Brain microvascular endothelial cell (primary cell): ENCODE results near the gene DKK3.

Source experiments
- DNase-seq: peaks from one replicate; pipeline ENCODE4 v3.0.0-alpha.2; 2020
- H3K27ac ChIP-seq: fragments of 250-450 bp; sonication (Bioruptor Pico); 2 replicates; pipeline ENCODE4 v1.5.1; 2020; ENCODE audit warnings: mild to moderate bottlenecking, moderate library complexity
- H3K27me3 ChIP-seq: fragments of 250-450 bp; sonication (Bioruptor Pico); replicated peaks from 2 replicates; pipeline ENCODE4 v1.5.1; 2020; ENCODE audit warnings: mild to moderate bottlenecking
- H3K36me3 ChIP-seq: fragments of 250-450 bp; sonication (Bioruptor Pico); replicated peaks from 2 replicates; pipeline ENCODE4 v1.5.1; 2020; ENCODE audit warnings: mild to moderate bottlenecking
- H3K4me3 ChIP-seq: 2 replicates; pipeline ENCODE4 v1.5.1; 2011; ENCODE audit warnings: low read depth, mild to moderate bottlenecking, control low read depth, low read length, moderate library complexity
- in situ Hi-C: cut with HindIII; loops from 2 replicates; pipeline ENCODE4 v1.10.0; 2017; ENCODE audit warnings: low sequenced_read_pairs, low pct_ligation_motif_present
- TF ChIP-seq, protein P1 (sequence below): IDR thresholded peaks from 2 replicates; pipeline ENCODE4 v1.5.1; 2011; ENCODE audit warnings: low read depth, mild to moderate bottlenecking, moderate library complexity, low read length, control low read depth, inconsistent platforms; ENCODE audit errors: missing control alignments

Gene DKK3

DNA sequence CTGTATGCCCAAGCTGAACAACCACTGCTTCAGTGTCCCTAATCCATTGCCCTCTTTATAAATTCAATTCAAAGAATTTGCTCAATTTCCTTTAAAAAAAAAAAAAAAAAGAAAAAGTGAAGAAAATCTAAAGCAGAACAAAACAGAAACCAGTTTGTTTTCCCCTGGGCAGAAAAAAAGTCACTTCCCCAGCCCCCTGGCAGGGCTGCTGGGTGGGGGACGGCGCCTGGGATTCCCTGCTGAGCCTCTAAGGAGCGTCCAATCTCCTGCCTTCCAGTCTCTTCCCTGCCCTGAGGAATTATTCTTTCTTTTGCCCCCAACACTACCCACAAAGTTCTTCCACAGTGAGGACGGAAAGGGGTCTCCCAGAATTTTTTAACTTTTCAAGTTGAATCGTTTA is 23.9 kb downstream of the DKK3 start:
- Histone ChIP-seq H3K27ac (peak overlapping the region; percentile 37), H3K36me3 (no peaks in the 10 kb centered on the region), H3K4me3 (no peak overlapping the region), H3K27me3 (no peaks in the 10 kb centered on the region)
- in situ Hi-C loops = no loop called here
- no peak for DNase-seq
- TF ChIP-seq, protein P1, sequence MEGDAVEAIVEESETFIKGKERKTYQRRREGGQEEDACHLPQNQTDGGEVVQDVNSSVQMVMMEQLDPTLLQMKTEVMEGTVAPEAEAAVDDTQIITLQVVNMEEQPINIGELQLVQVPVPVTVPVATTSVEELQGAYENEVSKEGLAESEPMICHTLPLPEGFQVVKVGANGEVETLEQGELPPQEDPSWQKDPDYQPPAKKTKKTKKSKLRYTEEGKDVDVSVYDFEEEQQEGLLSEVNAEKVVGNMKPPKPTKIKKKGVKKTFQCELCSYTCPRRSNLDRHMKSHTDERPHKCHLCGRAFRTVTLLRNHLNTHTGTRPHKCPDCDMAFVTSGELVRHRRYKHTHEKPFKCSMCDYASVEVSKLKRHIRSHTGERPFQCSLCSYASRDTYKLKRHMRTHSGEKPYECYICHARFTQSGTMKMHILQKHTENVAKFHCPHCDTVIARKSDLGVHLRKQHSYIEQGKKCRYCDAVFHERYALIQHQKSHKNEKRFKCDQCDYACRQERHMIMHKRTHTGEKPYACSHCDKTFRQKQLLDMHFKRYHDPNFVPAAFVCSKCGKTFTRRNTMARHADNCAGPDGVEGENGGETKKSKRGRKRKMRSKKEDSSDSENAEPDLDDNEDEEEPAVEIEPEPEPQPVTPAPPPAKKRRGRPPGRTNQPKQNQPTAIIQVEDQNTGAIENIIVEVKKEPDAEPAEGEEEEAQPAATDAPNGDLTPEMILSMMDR = no peak

DNA sequence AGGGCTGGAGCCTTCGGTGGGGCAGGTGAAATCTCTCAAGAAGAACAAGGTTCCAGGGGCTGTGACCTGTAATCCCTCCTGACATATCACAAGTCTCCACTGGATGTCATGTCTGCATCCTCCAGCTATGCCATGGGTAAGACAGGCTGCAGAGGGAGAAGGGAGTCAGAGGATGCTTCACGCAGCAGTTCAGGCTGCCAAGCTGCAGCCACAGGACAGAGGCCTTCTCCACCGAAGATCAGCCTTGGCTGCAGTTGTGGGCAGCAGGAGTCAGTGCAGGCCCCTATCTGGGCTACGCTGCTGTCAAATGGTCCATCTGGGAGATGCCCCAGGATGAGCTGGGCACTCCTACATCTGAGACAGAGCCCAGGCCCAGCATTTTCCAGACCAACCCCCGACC is 25.0 kb downstream of the DKK3 start:
- no peak for DNase-seq
- TF ChIP-seq, protein P1 = no peak
- Histone ChIP-seq H3K4me3 (no peak overlapping the region), H3K27me3 (no peaks in the 10 kb centered on the region), H3K36me3 (no peaks in the 10 kb centered on the region), H3K27ac (no peak overlapping the region)
- in situ Hi-C loops = no loop called here

DNA sequence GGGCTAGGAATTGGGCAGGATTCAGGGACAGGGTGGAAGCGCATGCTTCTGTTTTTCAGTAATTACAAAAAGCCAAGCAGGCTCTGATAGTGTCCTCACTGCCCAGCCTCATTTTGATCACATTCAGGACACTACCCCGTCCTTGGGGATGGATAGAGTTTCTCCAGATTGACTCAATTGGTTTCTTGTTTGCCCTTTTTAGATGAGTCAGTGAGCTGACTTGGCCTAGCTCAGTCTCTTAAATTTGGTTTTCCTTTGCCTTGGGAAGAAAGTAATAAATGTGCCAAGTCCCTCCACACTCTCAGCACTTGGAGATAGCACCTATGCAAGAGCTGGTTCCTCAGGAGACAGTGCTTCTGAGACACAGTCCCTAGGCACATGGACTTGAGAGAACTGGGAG is 25.5 kb downstream of the DKK3 start:
- Histone ChIP-seq H3K27me3 (no peaks in the 10 kb centered on the region), H3K4me3 (no peak overlapping the region), H3K36me3 (no peaks in the 10 kb centered on the region), H3K27ac (no peak overlapping the region)
- no peak for DNase-seq
- in situ Hi-C loops = no loop called here
- TF ChIP-seq, protein P1 = no peak

DNA sequence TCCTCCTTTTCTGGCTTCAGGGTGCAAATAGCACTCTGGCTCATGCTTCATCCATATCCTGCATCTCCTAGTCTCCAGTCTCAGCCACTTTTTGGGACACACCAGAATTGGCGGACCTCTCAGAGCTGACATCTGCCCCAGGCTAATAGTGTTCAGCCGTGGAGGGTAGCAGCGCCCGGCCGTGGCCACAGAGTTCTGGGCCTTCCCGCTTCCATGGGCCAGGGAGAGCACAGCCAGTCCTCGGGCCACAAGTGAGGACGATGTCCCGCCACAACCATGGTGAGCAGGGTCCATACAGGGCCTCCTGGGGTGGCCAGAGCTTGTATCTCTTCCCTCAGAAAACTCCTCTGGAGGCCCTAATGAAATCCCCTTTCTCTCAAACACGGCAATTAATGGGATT is 26.0 kb downstream of the DKK3 start:
- Histone ChIP-seq H3K27me3 (no peaks in the 10 kb centered on the region), H3K27ac (no peak overlapping the region), H3K36me3 (no peaks in the 10 kb centered on the region), H3K4me3 (no peak overlapping the region)
- TF ChIP-seq, protein P1 = no peak
- no peak for DNase-seq
- in situ Hi-C loops = no loop called here

DNA sequence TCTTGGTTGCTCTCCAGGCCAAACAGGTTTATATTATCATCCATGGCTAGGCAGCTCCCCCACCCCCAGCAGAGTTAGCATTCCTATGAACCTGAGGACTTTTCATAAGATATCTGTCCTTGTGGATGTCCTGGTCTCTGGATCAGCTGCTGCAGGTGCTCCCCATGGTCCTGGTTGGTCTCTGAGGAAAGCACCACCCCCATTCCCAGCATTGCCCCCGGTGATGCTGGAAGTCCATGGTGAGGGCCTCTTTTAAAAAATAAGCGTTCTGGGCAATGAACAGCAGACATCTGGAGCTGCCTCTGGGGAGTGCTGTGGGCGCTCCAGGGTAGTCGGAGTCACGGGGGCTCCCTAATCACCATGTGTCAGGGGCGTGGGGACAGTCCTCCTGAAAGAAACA is 26.6 kb downstream of the DKK3 start:
- no peak for DNase-seq
- H3K27me3 ChIP-seq = no peaks in the 10 kb centered on the region
- in situ Hi-C loops = no loop called here
- TF ChIP-seq, protein P1 = no peak
- no peak overlapping the region for H3K27ac ChIP-seq
- H3K36me3 ChIP-seq = no peaks in the 10 kb centered on the region
- no peak overlapping the region for H3K4me3 ChIP-seq

DNA sequence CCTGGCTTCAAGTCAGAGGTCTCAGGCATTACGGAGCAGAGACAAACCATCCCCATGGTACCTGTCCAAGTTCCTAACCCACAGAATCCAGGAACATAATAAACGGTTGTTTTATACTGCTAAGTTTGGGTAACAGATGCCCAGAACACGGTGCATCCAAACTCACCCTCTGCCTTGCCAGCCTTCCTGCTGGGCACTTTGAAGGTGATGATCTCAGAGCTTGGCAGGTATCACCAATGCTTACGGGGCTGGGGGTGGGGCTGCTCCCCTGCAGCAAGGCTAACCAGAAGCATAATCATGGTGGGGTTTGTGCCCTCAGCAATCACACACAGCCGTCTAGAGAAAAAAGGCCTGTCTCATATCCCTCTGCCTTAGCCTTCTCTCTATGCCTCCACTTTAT is 27.1 kb downstream of the DKK3 start:
- DNase-seq = no peak
- TF ChIP-seq, protein P1 = no peak
- Histone ChIP-seq H3K27ac (no peak overlapping the region), H3K4me3 (no peak overlapping the region), H3K27me3 (no peaks in the 10 kb centered on the region), H3K36me3 (no peaks in the 10 kb centered on the region)
- in situ Hi-C loops = no loop called here
